ENCODE results near the gene EP400.

EP400 gene

DNA sequence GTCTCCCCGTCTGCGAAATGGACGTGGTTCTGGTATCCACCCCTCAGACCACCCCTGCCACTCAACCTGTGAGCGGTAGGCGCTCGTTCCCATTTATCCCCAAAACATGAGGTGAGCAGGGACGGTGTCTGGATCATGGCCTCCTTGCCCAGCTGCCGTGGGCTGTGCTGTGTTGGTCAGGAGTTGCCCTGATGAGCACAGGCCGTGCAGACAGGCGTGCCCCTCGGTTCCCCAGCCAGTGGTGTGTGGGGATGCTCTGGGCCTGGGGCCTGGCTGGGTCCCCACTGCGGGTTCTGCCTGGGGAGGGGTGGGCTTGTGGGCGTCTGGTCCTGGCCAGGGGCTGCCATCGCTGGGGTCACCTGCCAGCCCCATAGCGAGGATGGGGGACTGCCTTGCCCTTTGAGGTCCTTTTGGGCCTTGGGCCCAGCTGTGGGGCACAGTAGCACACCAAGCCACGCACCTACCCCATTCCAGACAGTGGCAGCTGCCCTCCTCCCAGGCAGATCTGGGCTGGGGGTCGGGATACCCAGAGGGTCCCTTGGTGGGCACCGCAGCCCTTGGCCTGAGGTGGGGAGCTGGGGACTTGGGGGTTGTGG is 31.9 kb upstream of the EP400 start:
- H2AFZ ChIP-seq (ENCODE audit: low read depth, low read length) = no peak overlapping the region
- H3K4me2 ChIP-seq (ENCODE audit: low read length) = no peak overlapping the region
- H3K27ac ChIP-seq (ENCODE audit: low read length) = no peak overlapping the region
- no peak overlapping the region for H3K9ac ChIP-seq (ENCODE audit: low read length)
- H4K20me1 ChIP-seq (ENCODE audit: insufficient read depth, low read length) = peaks cover 10% of the 10 kb centered on the region
- H3K79me2 ChIP-seq (ENCODE audit: low read length) = no peaks in the 10 kb centered on the region
- TF ChIP-seq EZH2phosphoT487 (IDR thresholded peaks at IDR 0.05; ENCODE audit: low read depth) = no peak
- TF ChIP-seq, protein P1, sequence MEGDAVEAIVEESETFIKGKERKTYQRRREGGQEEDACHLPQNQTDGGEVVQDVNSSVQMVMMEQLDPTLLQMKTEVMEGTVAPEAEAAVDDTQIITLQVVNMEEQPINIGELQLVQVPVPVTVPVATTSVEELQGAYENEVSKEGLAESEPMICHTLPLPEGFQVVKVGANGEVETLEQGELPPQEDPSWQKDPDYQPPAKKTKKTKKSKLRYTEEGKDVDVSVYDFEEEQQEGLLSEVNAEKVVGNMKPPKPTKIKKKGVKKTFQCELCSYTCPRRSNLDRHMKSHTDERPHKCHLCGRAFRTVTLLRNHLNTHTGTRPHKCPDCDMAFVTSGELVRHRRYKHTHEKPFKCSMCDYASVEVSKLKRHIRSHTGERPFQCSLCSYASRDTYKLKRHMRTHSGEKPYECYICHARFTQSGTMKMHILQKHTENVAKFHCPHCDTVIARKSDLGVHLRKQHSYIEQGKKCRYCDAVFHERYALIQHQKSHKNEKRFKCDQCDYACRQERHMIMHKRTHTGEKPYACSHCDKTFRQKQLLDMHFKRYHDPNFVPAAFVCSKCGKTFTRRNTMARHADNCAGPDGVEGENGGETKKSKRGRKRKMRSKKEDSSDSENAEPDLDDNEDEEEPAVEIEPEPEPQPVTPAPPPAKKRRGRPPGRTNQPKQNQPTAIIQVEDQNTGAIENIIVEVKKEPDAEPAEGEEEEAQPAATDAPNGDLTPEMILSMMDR (IDR thresholded peaks at IDR 0.05; ENCODE audit: low read depth, low read length) = no peak
- H3K36me3 ChIP-seq (replicated peaks; ENCODE audit: low read depth, low read length) = peaks cover 14% of the 10 kb centered on the region
- no peak overlapping the region for H3K4me3 ChIP-seq (ENCODE audit: low read length)
- peaks cover 1% of the 10 kb centered on the region for H3K4me1 ChIP-seq (ENCODE audit: low read length)
- H3K27me3 ChIP-seq (ENCODE audit: low read depth, low read length) = no peaks in the 10 kb centered on the region
- no peaks in the 10 kb centered on the region for H3K9me3 ChIP-seq (ENCODE audit: insufficient read depth, low read length)

DNA sequence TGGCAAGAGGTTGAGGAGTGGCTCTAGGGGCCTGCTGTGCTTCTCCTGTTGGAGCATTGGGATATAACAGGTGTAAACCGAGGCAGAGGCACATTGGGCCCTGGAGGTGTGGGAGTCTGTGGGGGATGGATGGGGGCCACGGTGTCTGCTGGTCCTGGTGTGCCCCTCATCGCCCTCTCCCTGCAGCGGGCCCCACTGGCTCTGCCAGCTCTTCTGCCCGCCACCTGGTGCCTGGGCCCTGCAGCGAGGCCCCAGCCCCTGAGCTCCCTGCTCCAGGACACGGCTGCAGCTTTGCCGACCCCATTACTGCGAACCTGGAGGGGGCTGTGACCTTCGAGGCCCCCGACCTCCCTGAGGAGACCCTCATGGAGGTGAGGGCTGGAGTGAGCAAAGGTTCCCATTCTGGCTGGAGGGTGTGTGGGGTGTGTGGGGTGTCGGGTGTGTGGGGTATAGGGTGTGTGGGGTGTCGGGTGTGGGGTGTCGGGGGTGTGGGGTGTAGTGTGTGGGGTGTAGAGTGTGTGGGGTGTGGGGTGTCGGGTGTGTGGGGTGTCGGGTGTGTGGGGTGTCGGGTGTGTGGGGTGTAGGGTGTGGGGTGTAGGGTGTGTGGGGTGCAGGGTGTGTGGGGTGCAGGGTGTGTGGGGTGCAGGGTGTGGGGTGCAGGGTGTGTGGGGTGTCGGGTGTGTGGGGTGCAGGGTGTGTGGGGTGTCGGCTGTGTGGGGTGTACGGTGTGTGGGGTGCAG is 31.3 kb upstream of the EP400 start:
- H3K4me1 ChIP-seq (ENCODE audit: low read length) = peaks cover 8% of the 10 kb centered on the region
- H3K9ac ChIP-seq (ENCODE audit: low read length) = no peak overlapping the region
- H4K20me1 ChIP-seq (ENCODE audit: insufficient read depth, low read length) = peaks cover 15% of the 10 kb centered on the region
- H3K9me3 ChIP-seq (ENCODE audit: insufficient read depth, low read length) = no peaks in the 10 kb centered on the region
- H3K79me2 ChIP-seq (ENCODE audit: low read length) = no peaks in the 10 kb centered on the region
- peaks cover 15% of the 10 kb centered on the region for H3K36me3 ChIP-seq (replicated peaks; ENCODE audit: low read depth, low read length)
- no peak overlapping the region for H3K4me2 ChIP-seq (ENCODE audit: low read length)
- no peak overlapping the region for H3K4me3 ChIP-seq (ENCODE audit: low read length)
- H3K27me3 ChIP-seq (ENCODE audit: low read depth, low read length) = no peaks in the 10 kb centered on the region
- H2AFZ ChIP-seq (ENCODE audit: low read depth, low read length) = no peak overlapping the region
- no peak overlapping the region for H3K27ac ChIP-seq (ENCODE audit: low read length)
- TF ChIP-seq EZH2phosphoT487 (IDR thresholded peaks at IDR 0.05; ENCODE audit: low read depth) = no peak
- TF ChIP-seq, protein P1 (IDR thresholded peaks at IDR 0.05; ENCODE audit: low read depth, low read length) = no peak

DNA sequence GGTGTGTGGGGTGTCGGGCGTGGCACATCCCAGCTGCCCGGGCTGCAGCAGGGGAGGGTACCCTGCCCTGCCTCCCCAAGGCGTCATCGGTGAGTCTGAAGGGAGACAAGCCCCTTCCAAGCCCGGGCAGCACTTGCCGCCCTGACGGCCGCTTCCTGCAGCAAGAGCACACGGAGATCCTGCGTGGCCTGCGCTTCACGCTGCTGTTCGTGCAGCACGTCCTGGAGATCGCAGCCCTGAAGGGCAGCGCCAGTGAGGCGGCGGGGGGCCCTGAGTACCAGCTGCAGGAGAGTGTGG is 30.7 kb upstream of the EP400 start:
- H3K4me3 ChIP-seq (ENCODE audit: low read length) = no peak overlapping the region

More for the DNA sequence above, 30.7 kb upstream of the EP400 start:
- H3K4me1 ChIP-seq (ENCODE audit: low read length) = peaks cover 13% of the 10 kb centered on the region
- H2AFZ ChIP-seq (ENCODE audit: low read depth, low read length) = no peak overlapping the region
- no peak for TF ChIP-seq EZH2phosphoT487 (IDR thresholded peaks at IDR 0.05; ENCODE audit: low read depth)
- TF ChIP-seq, protein P1 (IDR thresholded peaks at IDR 0.05; ENCODE audit: low read depth, low read length) = no peak
- no peak overlapping the region for H3K27ac ChIP-seq (ENCODE audit: low read length)
- H3K9ac ChIP-seq (ENCODE audit: low read length) = no peak overlapping the region
- H3K9me3 ChIP-seq (ENCODE audit: insufficient read depth, low read length) = no peaks in the 10 kb centered on the region
- H4K20me1 ChIP-seq (ENCODE audit: insufficient read depth, low read length) = peaks cover 15% of the 10 kb centered on the region
- H3K27me3 ChIP-seq (ENCODE audit: low read depth, low read length) = no peaks in the 10 kb centered on the region
- no peaks in the 10 kb centered on the region for H3K79me2 ChIP-seq (ENCODE audit: low read length)
- H3K36me3 ChIP-seq (replicated peaks; ENCODE audit: low read depth, low read length) = peaks cover 15% of the 10 kb centered on the region
- no peak overlapping the region for H3K4me2 ChIP-seq (ENCODE audit: low read length)

Data from OCI-LY3 (cell line).